ENCODE data around the gene TAS2R13.

The TAS2R13 gene

DNA sequence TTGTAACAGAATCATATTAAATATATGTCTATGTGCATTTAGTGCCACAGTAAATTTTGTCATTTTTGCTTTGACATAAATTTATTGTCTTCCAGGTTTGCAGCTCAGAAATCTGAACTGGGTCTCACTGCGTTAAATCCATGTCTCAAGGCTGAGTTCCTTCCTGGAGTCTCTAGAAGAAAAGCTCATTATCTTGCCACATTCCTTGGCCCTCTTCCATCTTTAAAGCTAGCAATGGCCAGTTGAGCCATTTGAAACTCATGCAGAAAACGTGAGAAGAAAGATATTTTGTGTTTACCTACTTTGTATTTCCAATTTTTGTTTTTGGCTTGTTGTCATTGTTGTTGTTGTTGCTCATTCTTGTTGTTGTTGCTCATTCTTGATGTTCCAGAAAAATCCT, 36.0 kb downstream of the TAS2R13 start:
- no peak overlapping the region for H3K4me3 ChIP-seq (ENCODE audit: low read depth, low read length)

DNA sequence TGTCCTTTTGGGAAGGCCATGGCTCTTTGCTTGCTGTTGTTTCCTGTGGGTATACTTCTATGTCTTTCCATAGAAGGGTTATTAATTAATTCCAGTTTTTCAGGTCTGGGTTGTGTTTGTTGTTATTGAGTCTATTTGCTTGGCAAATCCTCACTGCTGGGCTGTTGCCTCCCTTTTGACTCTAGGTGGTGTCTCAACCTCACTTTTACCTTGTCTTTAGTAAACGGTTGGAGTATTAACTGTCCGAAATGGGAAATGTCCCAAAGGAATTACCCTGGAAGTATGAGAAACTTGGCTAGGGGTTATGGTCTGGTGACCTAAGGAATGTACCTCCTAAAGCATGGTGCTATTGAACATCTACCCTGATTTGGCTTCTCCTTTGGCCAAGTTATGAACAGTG, 42.0 kb downstream of the TAS2R13 start:
- no peak overlapping the region for H3K4me3 ChIP-seq (ENCODE audit: low read depth, low read length)

DNA sequence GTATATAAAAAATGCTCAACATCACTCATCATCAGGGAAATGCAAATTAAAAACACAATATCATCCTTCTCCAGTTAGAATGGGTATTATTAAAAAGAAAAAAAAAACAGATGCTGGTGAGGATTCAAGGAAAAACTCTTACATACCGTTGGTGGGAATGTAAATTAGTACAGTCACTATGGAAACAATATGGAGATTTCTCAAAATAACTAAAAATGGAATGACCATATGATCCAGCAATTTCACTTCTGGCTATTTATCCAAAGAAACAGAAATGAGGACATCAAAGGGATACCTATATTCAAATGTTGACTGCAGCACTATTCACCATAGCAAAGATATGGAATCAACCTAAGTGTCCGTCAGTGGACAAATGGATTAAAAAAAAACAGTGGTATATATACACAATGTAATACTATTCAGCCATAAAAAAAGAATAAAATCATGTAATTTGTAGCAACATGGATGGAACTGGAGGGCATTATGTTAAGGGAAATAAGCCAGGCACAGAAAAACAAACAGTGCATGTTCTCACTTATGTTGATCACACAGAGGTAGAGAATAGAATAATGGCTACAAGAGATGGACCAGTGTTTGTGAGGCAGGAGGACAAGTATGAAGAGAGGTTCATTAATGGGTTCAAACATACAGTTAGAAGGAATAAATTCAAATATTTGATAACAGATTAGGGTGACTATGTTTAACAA, 45.7 kb downstream of the TAS2R13 start:
- no peak overlapping the region for H3K4me3 ChIP-seq (ENCODE audit: low read depth, low read length)

DNA sequence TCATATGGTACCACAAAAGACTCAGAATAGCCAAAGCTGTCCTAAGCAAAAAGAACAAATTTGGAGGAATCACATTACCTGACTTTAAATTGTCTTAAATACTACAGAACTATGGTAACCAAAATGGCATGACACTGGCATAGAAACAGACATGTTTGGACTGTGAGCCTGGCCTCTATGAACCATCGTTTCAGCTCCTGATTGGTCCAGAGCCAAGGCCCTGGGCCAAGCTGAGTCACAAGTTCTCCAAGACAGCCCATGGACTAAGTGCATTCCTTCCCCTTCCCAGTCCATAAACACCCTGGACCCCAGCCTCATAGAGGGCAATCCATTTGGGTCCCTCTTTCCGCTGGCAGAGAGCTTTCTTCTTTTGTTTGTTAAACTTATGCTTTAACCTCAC, 48.0 kb downstream of the TAS2R13 start:
- H3K4me3 ChIP-seq (ENCODE audit: low read depth, low read length) = no peak overlapping the region
